Measurements from ENCODE around the gene TACR2. TPM values are rescaled to one million over a fixed set of nuclear protein-coding genes. Genes with fewer than 3 reads are reported as not detected.

The TACR2 gene
- total RNA-seq, 1 experiment from 2014 or later: 0.21 TPM

DNA sequence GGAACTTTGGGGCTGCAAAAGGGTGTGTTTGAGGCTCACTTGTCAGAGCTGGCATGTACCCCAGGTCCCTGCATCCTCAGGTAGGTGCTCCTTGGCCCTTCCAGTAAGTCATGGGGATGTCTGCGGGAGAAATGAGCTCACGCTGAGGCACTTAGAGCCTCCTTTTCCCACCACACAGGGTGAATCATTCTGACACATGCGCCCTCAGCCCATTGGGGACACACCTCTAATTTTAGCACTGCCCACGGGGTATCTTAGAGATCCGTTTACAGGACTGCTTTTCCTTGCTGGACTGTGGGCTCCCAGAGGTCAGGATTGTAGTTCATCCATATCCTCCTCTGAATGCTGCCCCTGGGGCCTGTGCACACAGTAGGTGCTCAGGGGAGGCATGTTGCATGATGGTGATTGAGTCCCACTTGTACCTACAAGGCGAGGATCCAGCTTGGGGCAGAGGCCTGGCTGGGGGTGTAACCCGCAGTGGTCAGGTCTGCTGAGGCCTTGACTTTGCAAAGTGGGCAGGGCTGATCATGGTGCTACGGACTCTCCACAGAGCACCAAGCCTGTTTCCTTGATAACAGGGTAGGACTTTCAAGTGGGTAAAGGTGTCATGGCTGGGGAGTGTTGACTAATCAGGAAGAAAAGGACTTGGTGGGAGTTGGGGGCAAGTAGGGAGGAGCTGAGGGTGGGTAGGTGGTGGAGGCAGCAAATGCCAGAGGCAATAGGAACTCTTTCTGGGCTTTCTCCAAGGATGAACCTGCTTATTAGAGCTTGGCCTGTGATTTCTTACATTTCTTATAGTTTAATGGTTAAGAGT lies 40.4 kb upstream of the TACR2 start:
- DNase-seq (ENCODE audit: low read depth, low spot score) (no peak), ATAC-seq (no peak)
- no peak for TF ChIP-seq TCF7L2 (IDR thresholded peaks at IDR 0.05; ENCODE audit: low read depth, low read length)
- no peak for TF ChIP-seq POLR2AphosphoS5 (IDR thresholded peaks at IDR 0.05; ENCODE audit: low read depth, low read length)
- TF ChIP-seq SIN3A (IDR thresholded peaks at IDR 0.05; ENCODE audit: borderline replicate concordance, insufficient read depth, low read depth, low read length): no peak
- TF ChIP-seq, protein P1, sequence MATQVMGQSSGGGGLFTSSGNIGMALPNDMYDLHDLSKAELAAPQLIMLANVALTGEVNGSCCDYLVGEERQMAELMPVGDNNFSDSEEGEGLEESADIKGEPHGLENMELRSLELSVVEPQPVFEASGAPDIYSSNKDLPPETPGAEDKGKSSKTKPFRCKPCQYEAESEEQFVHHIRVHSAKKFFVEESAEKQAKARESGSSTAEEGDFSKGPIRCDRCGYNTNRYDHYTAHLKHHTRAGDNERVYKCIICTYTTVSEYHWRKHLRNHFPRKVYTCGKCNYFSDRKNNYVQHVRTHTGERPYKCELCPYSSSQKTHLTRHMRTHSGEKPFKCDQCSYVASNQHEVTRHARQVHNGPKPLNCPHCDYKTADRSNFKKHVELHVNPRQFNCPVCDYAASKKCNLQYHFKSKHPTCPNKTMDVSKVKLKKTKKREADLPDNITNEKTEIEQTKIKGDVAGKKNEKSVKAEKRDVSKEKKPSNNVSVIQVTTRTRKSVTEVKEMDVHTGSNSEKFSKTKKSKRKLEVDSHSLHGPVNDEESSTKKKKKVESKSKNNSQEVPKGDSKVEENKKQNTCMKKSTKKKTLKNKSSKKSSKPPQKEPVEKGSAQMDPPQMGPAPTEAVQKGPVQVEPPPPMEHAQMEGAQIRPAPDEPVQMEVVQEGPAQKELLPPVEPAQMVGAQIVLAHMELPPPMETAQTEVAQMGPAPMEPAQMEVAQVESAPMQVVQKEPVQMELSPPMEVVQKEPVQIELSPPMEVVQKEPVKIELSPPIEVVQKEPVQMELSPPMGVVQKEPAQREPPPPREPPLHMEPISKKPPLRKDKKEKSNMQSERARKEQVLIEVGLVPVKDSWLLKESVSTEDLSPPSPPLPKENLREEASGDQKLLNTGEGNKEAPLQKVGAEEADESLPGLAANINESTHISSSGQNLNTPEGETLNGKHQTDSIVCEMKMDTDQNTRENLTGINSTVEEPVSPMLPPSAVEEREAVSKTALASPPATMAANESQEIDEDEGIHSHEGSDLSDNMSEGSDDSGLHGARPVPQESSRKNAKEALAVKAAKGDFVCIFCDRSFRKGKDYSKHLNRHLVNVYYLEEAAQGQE (IDR thresholded peaks at IDR 0.05; ENCODE audit: insufficient read depth in 1 of 2, low read depth in 2 of 2, low read length in 1 of 2): no peak
- TF ChIP-seq, protein P2, sequence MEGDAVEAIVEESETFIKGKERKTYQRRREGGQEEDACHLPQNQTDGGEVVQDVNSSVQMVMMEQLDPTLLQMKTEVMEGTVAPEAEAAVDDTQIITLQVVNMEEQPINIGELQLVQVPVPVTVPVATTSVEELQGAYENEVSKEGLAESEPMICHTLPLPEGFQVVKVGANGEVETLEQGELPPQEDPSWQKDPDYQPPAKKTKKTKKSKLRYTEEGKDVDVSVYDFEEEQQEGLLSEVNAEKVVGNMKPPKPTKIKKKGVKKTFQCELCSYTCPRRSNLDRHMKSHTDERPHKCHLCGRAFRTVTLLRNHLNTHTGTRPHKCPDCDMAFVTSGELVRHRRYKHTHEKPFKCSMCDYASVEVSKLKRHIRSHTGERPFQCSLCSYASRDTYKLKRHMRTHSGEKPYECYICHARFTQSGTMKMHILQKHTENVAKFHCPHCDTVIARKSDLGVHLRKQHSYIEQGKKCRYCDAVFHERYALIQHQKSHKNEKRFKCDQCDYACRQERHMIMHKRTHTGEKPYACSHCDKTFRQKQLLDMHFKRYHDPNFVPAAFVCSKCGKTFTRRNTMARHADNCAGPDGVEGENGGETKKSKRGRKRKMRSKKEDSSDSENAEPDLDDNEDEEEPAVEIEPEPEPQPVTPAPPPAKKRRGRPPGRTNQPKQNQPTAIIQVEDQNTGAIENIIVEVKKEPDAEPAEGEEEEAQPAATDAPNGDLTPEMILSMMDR (IDR thresholded peaks at IDR 0.05): no peak
- H3K9me3 ChIP-seq (ENCODE audit: control insufficient read depth, insufficient read depth, low read depth, low read length): no peaks in the 10 kb centered on the region
- H3K27me3 ChIP-seq (ENCODE audit: control insufficient read depth, insufficient read depth, low read length): no peaks in the 10 kb centered on the region
- peaks cover 12% of the 10 kb centered on the region for H3K36me3 ChIP-seq (ENCODE audit: control insufficient read depth, insufficient read depth, low read length)
- H3K27ac ChIP-seq (ENCODE audit: low read length): peak overlapping the region; percentile 48
- no TSS peak for BruUV-seq (replicated peaks)
- in situ Hi-C loops (cut with HindIII; ENCODE audit: low pct_unique_long_range_greater_than_20kb, low sequenced_read_pairs) (no loop called here), intact Hi-C loops (cut with micrococcal nuclease; ENCODE audit: unreplicated experiment) (no loop called here)
- ChIA-PET POLR2A (no interaction called here), CTCF (no interaction called here)
- no peak overlapping the region for H3K4me3 ChIP-seq (ENCODE audit: low read depth in 2 of 2, low read length in 2 of 2)
- peaks cover 88% of the 10 kb centered on the region for H3K4me1 ChIP-seq (ENCODE audit: control insufficient read depth, insufficient read depth, low read length)

DNA sequence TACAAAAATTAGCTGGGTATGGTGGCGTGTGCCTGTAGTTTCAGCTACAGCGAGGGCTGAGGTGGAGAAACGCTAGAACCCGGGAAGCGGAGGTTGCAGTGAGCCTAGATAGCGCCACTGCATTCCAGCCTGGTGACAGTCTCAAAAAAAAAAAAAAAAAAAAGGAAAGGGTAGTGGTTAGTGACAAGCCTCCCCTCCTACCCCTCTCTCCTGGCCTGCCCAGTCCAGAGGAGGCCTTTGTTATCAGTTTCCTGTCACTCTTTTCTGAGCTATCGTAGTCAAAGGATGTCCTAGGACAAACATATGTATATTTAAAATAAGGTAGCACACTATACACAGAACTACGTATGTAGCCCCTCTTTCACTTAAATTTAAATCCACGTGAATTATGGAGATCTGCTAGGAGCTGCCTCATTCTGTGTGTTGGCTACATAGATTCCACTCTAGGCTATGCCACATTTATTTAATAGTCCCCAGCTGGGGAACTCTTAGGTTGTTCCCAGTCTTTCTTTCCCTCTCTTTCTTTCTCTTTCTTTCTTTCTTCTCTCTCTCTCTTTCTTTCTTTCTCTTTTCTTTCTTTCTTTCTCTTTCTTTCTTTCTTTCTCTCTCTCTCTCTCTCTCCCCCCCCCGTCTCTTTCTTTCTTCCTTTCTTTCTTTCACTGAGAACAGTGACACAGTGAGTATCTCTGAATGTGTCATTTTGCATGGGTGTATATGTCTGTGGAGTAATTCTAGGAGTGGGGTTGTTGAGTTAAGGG lies 38.5 kb upstream of the TACR2 start:
- ATAC-seq (no peak), DNase-seq (ENCODE audit: low read depth, low spot score) (no peak)
- Histone ChIP-seq H3K9me3 (ENCODE audit: control insufficient read depth, insufficient read depth, low read depth, low read length) (no peaks in the 10 kb centered on the region), H3K27ac (ENCODE audit: low read length) (peak overlapping the region; percentile 29; the same call in 1 of the 2 replicates), H3K27me3 (ENCODE audit: control insufficient read depth, insufficient read depth, low read length) (no peaks in the 10 kb centered on the region), H3K4me1 (ENCODE audit: control insufficient read depth, insufficient read depth, low read length) (peaks cover 79% of the 10 kb centered on the region), H3K36me3 (ENCODE audit: control insufficient read depth, insufficient read depth, low read length) (peaks cover 12% of the 10 kb centered on the region), H3K4me3 (ENCODE audit: low read depth in 2 of 2, low read length in 2 of 2) (no peak overlapping the region)
- POLR2A ChIA-PET: interaction anchor here (0.5 to 0.7 kb wide), 3 partner anchors 8 to 1422 kb away, joined by 3 to 13 read pairs (median 8); no protein-coding TSS in a partner anchor
- in situ Hi-C loops (cut with HindIII; ENCODE audit: low pct_unique_long_range_greater_than_20kb, low sequenced_read_pairs): no loop called here
- CTCF ChIA-PET: interaction anchor here (0.6 kb wide), 1 partner anchor 56 kb away, joined by 9 read pairs; no protein-coding TSS in a partner anchor
- TF ChIP-seq, protein P2 (IDR thresholded peaks at IDR 0.05): no peak
- no peak for TF ChIP-seq SIN3A (IDR thresholded peaks at IDR 0.05; ENCODE audit: borderline replicate concordance, insufficient read depth, low read depth, low read length)
- TF ChIP-seq, protein P1 (IDR thresholded peaks at IDR 0.05; ENCODE audit: insufficient read depth in 1 of 2, low read depth in 2 of 2, low read length in 1 of 2): no peak
- no peak for TF ChIP-seq TCF7L2 (IDR thresholded peaks at IDR 0.05; ENCODE audit: low read depth, low read length)
- TF ChIP-seq POLR2AphosphoS5 (IDR thresholded peaks at IDR 0.05; ENCODE audit: low read depth, low read length): no peak
- intact Hi-C loops (cut with micrococcal nuclease; ENCODE audit: unreplicated experiment): no loop called here
- TSS peak; percentile 24 for BruUV-seq (replicated peaks)

Measured in Panc1 (cell line).